ENCODE data around the gene LCN12.

Gene LCN12

GRCh38 chr9:136926749-136927148 is 25.3 kb upstream of the LCN12 start:
- H3K4me3 ChIP-seq (replicated peaks; ENCODE audit: low read depth, low read length), result no peak overlapping the region
- no peak for TF ChIP-seq CTCF (IDR thresholded peaks at IDR 0.05; ENCODE audit: low read depth, low read length, missing control alignments)
- DNase-seq (ENCODE audit: extremely low read depth, low read depth), result no peak

DNA sequence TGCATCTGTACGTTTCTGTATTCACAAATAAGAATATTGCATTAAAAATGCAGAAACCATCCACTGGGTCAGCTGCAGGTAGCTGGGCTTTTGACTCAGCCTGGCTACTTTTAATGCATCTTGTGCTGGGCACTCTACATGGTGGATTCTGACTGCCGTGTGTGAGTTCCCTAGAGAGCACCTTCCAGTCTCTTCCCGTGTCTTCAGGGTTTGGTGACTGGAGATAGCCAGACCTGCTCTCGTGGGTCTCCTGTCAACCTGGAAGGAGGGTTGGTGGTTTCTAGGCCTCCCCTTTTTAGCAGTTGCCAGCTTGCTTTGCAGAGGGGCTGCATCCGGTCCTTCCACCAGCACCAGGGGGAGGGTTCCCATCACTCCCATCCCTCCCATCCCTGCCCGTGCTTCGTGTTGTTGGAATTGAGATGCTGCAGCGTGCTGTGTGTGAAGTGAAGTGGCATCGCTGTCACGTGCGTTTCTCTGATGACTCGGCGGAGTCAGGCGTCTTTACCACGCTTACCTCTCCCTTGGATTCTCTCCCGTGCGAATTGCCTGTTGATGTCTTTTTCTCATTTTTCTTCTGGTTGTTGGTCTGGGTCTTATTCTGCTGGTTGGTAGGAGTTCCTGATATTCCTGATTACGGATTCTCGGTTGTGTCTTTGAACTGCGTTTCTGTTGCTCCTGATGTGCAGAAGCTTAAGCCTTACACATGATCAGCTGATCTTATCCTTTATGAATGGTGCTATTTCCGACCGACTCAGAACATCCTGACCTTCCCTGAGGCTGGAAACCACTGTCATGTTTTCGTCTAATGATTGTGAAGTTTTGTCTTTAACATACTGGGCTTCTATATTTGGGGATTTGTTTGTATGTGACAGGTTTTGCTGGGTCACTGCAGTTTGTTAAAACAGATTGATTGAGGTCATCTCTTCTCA is 24.5 kb upstream of the LCN12 start:
- no peak overlapping the region for H3K4me3 ChIP-seq (replicated peaks; ENCODE audit: low read depth, low read length)
- DNase-seq (ENCODE audit: extremely low read depth, low read depth), result no peak
- no peak for TF ChIP-seq CTCF (IDR thresholded peaks at IDR 0.05; ENCODE audit: low read depth, low read length, missing control alignments)

DNA sequence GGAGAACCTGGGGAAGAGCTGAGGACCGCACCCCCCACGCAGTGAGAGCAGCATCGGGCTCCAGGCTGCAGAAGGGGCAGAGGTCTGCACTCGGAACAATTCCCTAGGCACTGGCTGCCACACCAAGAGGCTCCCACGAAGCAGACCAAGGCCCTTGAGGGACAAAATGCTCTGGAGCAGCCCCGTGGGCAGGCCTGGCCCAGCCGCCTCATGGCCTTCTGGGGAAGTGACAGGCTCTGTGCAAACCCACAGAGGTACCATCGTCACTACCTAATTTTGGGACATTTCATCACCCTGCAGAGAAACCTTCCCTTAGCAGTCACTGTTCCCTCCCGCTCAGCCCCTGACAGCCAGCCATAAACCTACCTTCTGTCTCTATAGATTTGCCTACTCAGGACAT is 23.5 kb upstream of the LCN12 start:
- no peak overlapping the region for H3K4me3 ChIP-seq (replicated peaks; ENCODE audit: low read depth, low read length)
- no peak for TF ChIP-seq CTCF (IDR thresholded peaks at IDR 0.05; ENCODE audit: low read depth, low read length, missing control alignments)
- no peak for DNase-seq (ENCODE audit: extremely low read depth, low read depth)

- no peak for DNase-seq (ENCODE audit: extremely low read depth, low read depth)
- no peak for TF ChIP-seq CTCF (IDR thresholded peaks at IDR 0.05; ENCODE audit: low read depth, low read length, missing control alignments)
Measured at GRCh38 chr9:136930014-136930413, 22.1 kb upstream of the LCN12 start.

DNA sequence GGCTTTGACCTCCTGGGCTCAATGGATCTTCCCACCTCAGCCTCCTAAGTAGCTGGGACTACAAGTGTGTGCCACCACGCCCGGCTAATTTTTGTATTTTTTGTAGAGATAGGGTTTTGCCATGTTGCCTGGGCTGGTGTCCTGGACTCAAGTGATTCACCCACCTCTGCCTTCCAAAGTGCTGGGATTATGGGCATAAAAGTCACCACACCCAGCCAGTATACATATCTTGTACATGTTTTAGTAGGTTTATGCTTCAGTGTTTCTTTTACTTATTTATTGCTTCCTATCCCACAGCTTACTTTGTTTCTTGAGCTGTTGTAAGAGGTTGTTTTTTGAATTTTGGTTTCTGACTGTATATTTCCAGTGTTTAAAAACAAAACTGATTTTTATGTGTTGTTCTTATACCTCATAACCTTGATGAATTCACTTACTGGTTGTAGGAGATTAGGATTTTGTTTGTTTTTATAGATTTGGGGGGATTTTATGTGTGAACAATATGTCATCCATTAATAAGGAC is 20.4 kb upstream of the LCN12 start:
- no peak for TF ChIP-seq CTCF (IDR thresholded peaks at IDR 0.05; ENCODE audit: low read depth, low read length, missing control alignments)
- H3K4me3 ChIP-seq (replicated peaks; ENCODE audit: low read depth, low read length), result no peak overlapping the region
- no peak for DNase-seq (ENCODE audit: extremely low read depth, low read depth)

More at GRCh38 chr9:136930014-136930413, 22.1 kb upstream of the LCN12 start:
- H3K4me3 ChIP-seq (replicated peaks; ENCODE audit: low read depth, low read length), result no peak overlapping the region

GRCh38 chr9:136934277-136934676 is 17.8 kb upstream of the LCN12 start:
- H3K4me3 ChIP-seq (replicated peaks; ENCODE audit: low read depth, low read length), result no peak overlapping the region
- no peak for TF ChIP-seq CTCF (IDR thresholded peaks at IDR 0.05; ENCODE audit: low read depth, low read length, missing control alignments)
- no peak for DNase-seq (ENCODE audit: extremely low read depth, low read depth)

All from HFF-Myc (cell line).